SK-N-SH (cell line): ENCODE results near the gene WDR17. TPM values are rescaled to one million over a fixed set of nuclear protein-coding genes. Genes with fewer than 3 reads are reported as not detected.

Experiments
- CTCF ChIA-PET: fragments of 300-600, 350-600 bp; formaldehyde crosslinking; extraction: SDS; loops from one replicate; lab custom pipeline; 2021; lab: Yijun Ruan, JAX
- POLR2A ChIA-PET: fragments of 350-600 bp; sonication (Branson Sonifier 250); formaldehyde crosslinking; extraction: SDS; loops from one replicate; lab custom pipeline; 2020; ENCODE audit warnings: antibody characterized with exemption, inconsistent platforms; lab: Yijun Ruan, JAX
- DNase-seq: peaks from one replicate; pipeline ENCODE4 v3.0.0; 2012
- H2AFZ ChIP-seq: fragments of 200-600 bp; sonication (generic); 2 replicates; pipeline ENCODE4 v1.8.1; 2016; ENCODE audit warnings: antibody characterized with exemption, mild to moderate bottlenecking, low read depth
- H3F3A ChIP-seq: fragments of 200-600 bp; sonication (generic); replicated peaks from 2 replicates; pipeline ENCODE3; 2016; ENCODE audit warnings: antibody characterized with exemption, mild to moderate bottlenecking; ENCODE audit not compliant: insufficient read depth
- H3K27ac ChIP-seq, 2 experiments: fragments of 200-500 bp in 1 of 2; fragments of 200-600 bp in 1 of 2; sonication (Bioruptor generic) in 1 of 2; sonication (generic), shearing (Covaris generic) in 1 of 2; 2 replicates each; pipeline versions ENCODE4 v1.5.1 to v1.6.1; 2014 to 2016; ENCODE audit warnings: low read depth in 2 of 2, inconsistent platforms in 1 of 2, low read length in 1 of 2, mild to moderate bottlenecking in 1 of 2, mixed read lengths in 1 of 2
- H3K27me3 ChIP-seq: fragments of 200-600 bp; sonication (generic), shearing (Covaris generic); 2 replicates; pipeline ENCODE4 v1.6.1; 2016; ENCODE audit warnings: mixed run types; ENCODE audit not compliant: insufficient read depth
- H3K36me3 ChIP-seq, 2 experiments: fragments of 200-500 bp in 1 of 2; fragments of 200-600 bp in 1 of 2; sonication (Bioruptor generic) in 1 of 2; sonication (generic) in 1 of 2; replicated peaks in 1 of 2; 2 replicates each; pipeline versions ENCODE3 to v1.5.1; 2014 to 2016; ENCODE audit warnings: low read length in 1 of 2, mild to moderate bottlenecking in 1 of 2; ENCODE audit not compliant: insufficient read depth in 2 of 2, control insufficient read depth in 1 of 2
- H3K4me1 ChIP-seq, 2 experiments: fragments of 200-500 bp in 1 of 2; fragments of 200-600 bp in 1 of 2; sonication (Bioruptor generic) in 1 of 2; sonication (generic), shearing (Covaris generic) in 1 of 2; 2 replicates each; pipeline versions ENCODE4 v1.5.1 to v1.6.1; 2014 to 2016; ENCODE audit warnings: low read depth in 1 of 2, low read length in 1 of 2, mixed run types in 1 of 2; ENCODE audit not compliant: insufficient read depth in 2 of 2, control insufficient read depth in 1 of 2
- H3K4me2 ChIP-seq: fragments of 200-600 bp; sonication (generic), shearing (Covaris generic); 2 replicates; pipeline ENCODE4 v1.6.1; 2017; ENCODE audit warnings: mixed run types
- H3K4me3 ChIP-seq, 2 experiments: fragments of 200-500 bp in 1 of 2; fragments of 200-600 bp in 1 of 2; sonication (Bioruptor generic) in 1 of 2; sonication (generic), shearing (Covaris generic) in 1 of 2; 2 replicates each; pipeline versions ENCODE4 v1.5.1 to v1.8.1; 2014 to 2016; ENCODE audit warnings: low read depth in 2 of 2, inconsistent platforms in 1 of 2, low read length in 1 of 2, mild to moderate bottlenecking in 1 of 2, mixed read lengths in 1 of 2, moderate library complexity in 1 of 2
- H3K79me2 ChIP-seq: fragments of 200-600 bp; sonication (generic); 2 replicates; pipeline ENCODE4 v1.8.1; 2017; ENCODE audit warnings: mild to moderate bottlenecking; ENCODE audit not compliant: insufficient read depth
- H3K9ac ChIP-seq: fragments of 200-600 bp; sonication (generic); 2 replicates; pipeline ENCODE4 v1.6.1; 2017; ENCODE audit warnings: mixed run types
- H3K9me2 ChIP-seq: fragments of 200-600 bp; sonication (generic); 2 replicates; pipeline ENCODE4 v1.6.1; 2017; ENCODE audit warnings: mixed run types
- H3K9me3 ChIP-seq: fragments of 200-600 bp; sonication (generic); 2 replicates; pipeline ENCODE4 v1.6.1; 2017; ENCODE audit warnings: mixed run types, mild to moderate bottlenecking, moderate library complexity
- H4K20me1 ChIP-seq: fragments of 200-600 bp; sonication (generic); 2 replicates; pipeline ENCODE4 v1.6.1; 2017; ENCODE audit warnings: mild to moderate bottlenecking, mixed run types; ENCODE audit not compliant: insufficient read depth
- ELF1 ChIP-seq: IDR thresholded peaks from 2 replicates; pipeline ENCODE4 v1.4.0; 2012
- FOSL2 ChIP-seq: IDR thresholded peaks from 2 replicates; pipeline ENCODE4 v1.4.0; 2012; ENCODE audit warnings: low read depth, mild to moderate bottlenecking, moderate library complexity, borderline replicate concordance
- FOXJ3 ChIP-seq: sonication (generic); formaldehyde crosslinking; IDR thresholded peaks from 2 replicates; pipeline ENCODE4 v1.5.1; 2020; ENCODE audit warnings: mild to moderate bottlenecking, missing genetic modification reagents
- GABPA ChIP-seq: IDR thresholded peaks from 2 replicates; pipeline ENCODE4 v1.4.0; 2012; ENCODE audit warnings: low read depth, mild to moderate bottlenecking
- MEF2A ChIP-seq: IDR thresholded peaks from 2 replicates; pipeline ENCODE4 v1.4.0; 2012; ENCODE audit warnings: low read depth, borderline replicate concordance
- MXI1 ChIP-seq: IDR thresholded peaks from 2 replicates; pipeline ENCODE4 v1.6.1; 2012; ENCODE audit warnings: mild to moderate bottlenecking, low read depth, low read length, improper control_type of control experiment
- RCOR1 ChIP-seq: fragments of 150-350 bp; IDR thresholded peaks from 2 replicates; pipeline ENCODE4 v1.6.1; 2017; ENCODE audit warnings: antibody characterized with exemption, low read length
- RXRA ChIP-seq: IDR thresholded peaks from 2 replicates; pipeline ENCODE4 v1.4.0; 2012; ENCODE audit warnings: low read depth, mild to moderate bottlenecking, borderline replicate concordance
- SIN3A ChIP-seq: IDR thresholded peaks from 2 replicates; pipeline ENCODE4 v1.6.1; 2012; ENCODE audit warnings: low read depth, mild to moderate bottlenecking, low read length, moderate library complexity, borderline replicate concordance
- SMC3 ChIP-seq: IDR thresholded peaks from 2 replicates; pipeline ENCODE4 v1.6.1; 2012; ENCODE audit warnings: low read depth, low read length, improper control_type of control experiment
- TCF12 ChIP-seq: IDR thresholded peaks from 2 replicates; pipeline ENCODE4 v1.4.0; 2012
- WGBS: methylation state at CpG from one replicate; pipeline ENCODE4 v1.1.6; 2017; ENCODE audit warnings: low lambda C conversion rate; 5-methylcytosine and 5-hydroxymethylcytosine counted together
- polyA plus RNA-seq, 3 experiments: library from polyadenylated mRNA; depleted of rRNA; stranded (reverse); fragments of >200 nt; gene quantifications; 2 replicates each; pipeline ENCODE4 v1.2.3, GENCODE V29; 2012
- TF ChIP-seq, protein P1 (sequence below): fragments of 150-350 bp; IDR thresholded peaks from 2 replicates; pipeline ENCODE4 v1.6.1; 2016; ENCODE audit warnings: mild to moderate bottlenecking, low read depth, low read length
- TF ChIP-seq, protein P2 (sequence below): IDR thresholded peaks from 2 replicates; pipeline ENCODE4; 2012

Gene WDR17
- polyA plus RNA-seq, 1 of the 3 experiments (the other 2 are of a cell fraction), result 0.72 TPM

DNA sequence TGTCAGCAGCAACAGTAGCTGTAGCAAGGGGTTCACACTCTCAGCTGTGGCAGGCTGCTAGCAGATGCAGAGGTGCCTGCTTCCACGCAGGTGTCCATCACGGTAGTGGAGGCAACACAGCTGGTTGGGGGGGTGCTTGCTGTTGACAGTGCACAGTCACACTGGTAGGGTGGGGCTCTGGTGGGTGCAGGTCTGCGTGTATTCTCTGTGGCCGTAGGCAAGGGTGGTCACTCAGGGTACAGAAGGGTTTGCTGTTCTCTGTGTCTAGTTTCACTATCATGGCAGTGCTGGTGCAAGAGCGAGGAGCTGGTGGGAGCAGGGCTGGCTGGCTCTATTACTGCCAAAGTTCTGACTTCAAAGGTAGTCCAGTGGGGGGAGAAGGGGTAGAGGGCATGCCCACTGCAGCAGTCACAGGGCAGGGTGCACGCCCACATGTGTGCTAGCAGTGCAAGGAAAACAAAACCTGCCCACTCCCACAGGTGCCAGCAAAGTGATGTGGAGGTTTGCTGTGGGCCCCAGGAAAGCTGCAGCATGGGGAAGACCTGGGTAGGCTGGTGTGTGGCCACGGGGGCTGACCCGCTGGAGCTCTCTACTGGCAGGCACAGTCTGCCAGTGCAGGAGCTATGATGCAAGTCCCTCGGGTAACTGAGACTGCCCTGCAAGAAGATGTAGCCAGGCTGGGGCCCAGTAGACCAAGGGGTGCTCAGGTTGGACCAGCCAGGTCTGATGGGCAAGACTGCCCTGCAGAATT lies 21.6 kb upstream of the WDR17 start:
- no peaks in the 10 kb centered on the region for H3K36me3 ChIP-seq
- no peak overlapping the region for H2AFZ ChIP-seq
- H3K9me2 ChIP-seq, result no peaks in the 10 kb centered on the region
- H3K4me1 ChIP-seq, result peaks cover 0 to 5% of the 10 kb centered on the region in 2 experiments; a peak in 1 of 4 replicates
- no peaks in the 10 kb centered on the region for H3K27me3 ChIP-seq
- H3K9ac ChIP-seq, result no peak overlapping the region
- no peaks in the 10 kb centered on the region for H3K9me3 ChIP-seq
- DNase-seq, result no peak
- H3K27ac ChIP-seq, result no peak overlapping the region
- H3K4me2 ChIP-seq, result no peak overlapping the region
- CTCF ChIA-PET, result interaction anchor here (1.0 kb wide), 1 partner anchor 9 kb away, joined by 5 read pairs; no protein-coding TSS in a partner anchor
- 28% methylated on average over 8 of the region's 9 CpGs for WGBS
- POLR2A ChIA-PET, result no interaction called here
- H3K79me2 ChIP-seq, result no peaks in the 10 kb centered on the region
- TF ChIP-seq SMC3 (no peak), SIN3A (no peak), MEF2A (no peak), ELF1 (no peak)
- TF ChIP-seq, all 33 proteins: peak for 0
- Histone ChIP-seq H3K4me3 (no peak overlapping the region), H4K20me1 (no peaks in the 10 kb centered on the region), H3F3A (no peaks in the 10 kb centered on the region)

DNA sequence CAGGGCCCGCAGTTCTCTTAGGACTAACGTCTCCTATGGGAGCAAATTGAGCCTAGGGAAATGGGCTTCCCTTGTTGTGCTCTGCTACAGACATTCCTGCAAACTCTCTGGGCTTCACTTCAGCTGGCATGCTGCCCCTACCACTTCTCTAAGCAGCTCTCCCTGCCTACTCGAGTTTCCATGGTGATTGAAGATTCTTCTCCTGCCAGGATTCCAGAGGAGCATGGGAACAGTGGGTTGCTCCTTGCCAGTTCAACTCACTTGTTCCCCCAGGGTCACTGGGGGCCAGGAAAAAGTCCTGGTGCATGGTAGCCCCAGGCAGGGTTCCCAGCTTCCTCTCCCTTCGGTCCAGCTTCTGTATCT lies 21.1 kb upstream of the WDR17 start:
- H3K27me3 ChIP-seq, result no peaks in the 10 kb centered on the region
- no peak overlapping the region for H3K9ac ChIP-seq
- no peaks in the 10 kb centered on the region for H3K36me3 ChIP-seq
- H3K4me1 ChIP-seq, result peaks cover 0 to 5% of the 10 kb centered on the region in 2 experiments; a peak in 1 of 4 replicates
- CTCF ChIA-PET, result interaction anchor here (0.8 to 1.5 kb wide), 3 partner anchors 10 to 87 kb away, joined by 3 to 5 read pairs (median 3); no protein-coding TSS in a partner anchor
- TF ChIP-seq MEF2A (no peak), SMC3 (no peak), GABPA (no peak), TCF12 (no peak), RXRA (no peak), FOXJ3 (CRISPR knock-in tag) (no peak), RCOR1 (no peak), MXI1 (no peak), FOSL2 (no peak)
- TF ChIP-seq, protein P1, sequence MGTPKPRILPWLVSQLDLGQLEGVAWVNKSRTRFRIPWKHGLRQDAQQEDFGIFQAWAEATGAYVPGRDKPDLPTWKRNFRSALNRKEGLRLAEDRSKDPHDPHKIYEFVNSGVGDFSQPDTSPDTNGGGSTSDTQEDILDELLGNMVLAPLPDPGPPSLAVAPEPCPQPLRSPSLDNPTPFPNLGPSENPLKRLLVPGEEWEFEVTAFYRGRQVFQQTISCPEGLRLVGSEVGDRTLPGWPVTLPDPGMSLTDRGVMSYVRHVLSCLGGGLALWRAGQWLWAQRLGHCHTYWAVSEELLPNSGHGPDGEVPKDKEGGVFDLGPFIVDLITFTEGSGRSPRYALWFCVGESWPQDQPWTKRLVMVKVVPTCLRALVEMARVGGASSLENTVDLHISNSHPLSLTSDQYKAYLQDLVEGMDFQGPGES, result no peak
- TF ChIP-seq, protein P2, sequence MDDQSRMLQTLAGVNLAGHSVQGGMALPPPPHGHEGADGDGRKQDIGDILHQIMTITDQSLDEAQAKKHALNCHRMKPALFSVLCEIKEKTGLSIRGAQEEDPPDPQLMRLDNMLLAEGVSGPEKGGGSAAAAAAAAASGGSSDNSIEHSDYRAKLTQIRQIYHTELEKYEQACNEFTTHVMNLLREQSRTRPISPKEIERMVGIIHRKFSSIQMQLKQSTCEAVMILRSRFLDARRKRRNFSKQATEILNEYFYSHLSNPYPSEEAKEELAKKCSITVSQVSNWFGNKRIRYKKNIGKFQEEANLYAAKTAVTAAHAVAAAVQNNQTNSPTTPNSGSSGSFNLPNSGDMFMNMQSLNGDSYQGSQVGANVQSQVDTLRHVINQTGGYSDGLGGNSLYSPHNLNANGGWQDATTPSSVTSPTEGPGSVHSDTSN, result no peak
- H2AFZ ChIP-seq, result no peak overlapping the region
- no peaks in the 10 kb centered on the region for H3K9me3 ChIP-seq
- no peak for DNase-seq
- no peaks in the 10 kb centered on the region for H4K20me1 ChIP-seq
- no peak overlapping the region for H3K27ac ChIP-seq
- no peaks in the 10 kb centered on the region for H3F3A ChIP-seq
- 31% methylated on average over 4 of the region's 4 CpGs for WGBS
- no peaks in the 10 kb centered on the region for H3K79me2 ChIP-seq
- H3K4me2 ChIP-seq, result no peak overlapping the region
- H3K4me3 ChIP-seq, result no peak overlapping the region
- H3K9me2 ChIP-seq, result no peaks in the 10 kb centered on the region
- POLR2A ChIA-PET, result no interaction called here
